Choroid plexus epithelial cell (primary cell): ENCODE results near the gene XRCC1.

ENCODE experiments used
- DNase-seq: peaks from one replicate; pipeline ENCODE4 v3.0.0-alpha.2; 2010; ENCODE audit warnings: low read depth
- H3K4me3 ChIP-seq: 2 replicates; pipeline ENCODE4 v1.5.1; 2011; ENCODE audit warnings: low read depth, mild to moderate bottlenecking, control low read depth, low read length, moderate library complexity
- CTCF ChIP-seq: conservative IDR thresholded peaks from 2 replicates; pipeline ENCODE4 v1.5.1; 2011; ENCODE audit warnings: low read depth, mild to moderate bottlenecking, control low read depth, inconsistent platforms, low read length, moderate library complexity

Gene XRCC1

GRCh38 chr19:43545981-43546380 is 29.3 kb downstream of the XRCC1 start:
- no peak for TF ChIP-seq CTCF
- DNase-seq, result no peak
- no peak overlapping the region for H3K4me3 ChIP-seq

GRCh38 chr19:43545276-43545675 is 30.1 kb downstream of the XRCC1 start:
- no peak for DNase-seq
- no peak overlapping the region for H3K4me3 ChIP-seq
- no peak for TF ChIP-seq CTCF

GRCh38 chr19:43544077-43544476 is 31.2 kb downstream of the XRCC1 start:
- no peak for DNase-seq
- no peak for TF ChIP-seq CTCF
- no peak overlapping the region for H3K4me3 ChIP-seq

GRCh38 chr19:43541920-43542650 is 33.2 kb downstream of the XRCC1 start:
- DNase-seq, result no peak
- H3K4me3 ChIP-seq, result no peak overlapping the region
- no peak for TF ChIP-seq CTCF

- no peak for DNase-seq
- H3K4me3 ChIP-seq, result no peak overlapping the region
- TF ChIP-seq CTCF, result no peak
Measured at GRCh38 chr19:43540381-43540780, 34.9 kb downstream of the XRCC1 start.

- H3K4me3 ChIP-seq, result no peak overlapping the region
- TF ChIP-seq CTCF, result no peak
- DNase-seq, result no peak
Measured at GRCh38 chr19:43538922-43539321, 36.4 kb downstream of the XRCC1 start.
